ENCODE results near the gene ARHGAP15.

The ARHGAP15 gene

GRCh38 chr2:143336719-143337210, 207.5 kb downstream of the ARHGAP15 start:
- H4K20me1 ChIP-seq (ENCODE audit: control insufficient read depth, insufficient read depth, low read depth, low read length): no peaks in the 10 kb centered on the region
- H3K4me2 ChIP-seq (ENCODE audit: low read length): no peak overlapping the region
- H3K79me2 ChIP-seq (ENCODE audit: control insufficient read depth, low read length): no peaks in the 10 kb centered on the region
- H3K36me3 ChIP-seq (ENCODE audit: control insufficient read depth, low read length): no peaks in the 10 kb centered on the region
- H3K27me3 ChIP-seq (ENCODE audit: control insufficient read depth, low read length): no peaks in the 10 kb centered on the region
- H3F3A ChIP-seq (ENCODE audit: control insufficient read depth, insufficient read depth): no peaks in the 10 kb centered on the region
- no peaks in the 10 kb centered on the region for H3K4me1 ChIP-seq (ENCODE audit: control insufficient read depth, low read length)
- H3K4me3 ChIP-seq (ENCODE audit: low read length): no peak overlapping the region
- no peak overlapping the region for H3K27ac ChIP-seq (ENCODE audit: low read depth, low read length)
- H3K9me3 ChIP-seq (ENCODE audit: control insufficient read depth, insufficient read depth, low read length): no peaks in the 10 kb centered on the region
- TF ChIP-seq EZH2phosphoT487 (IDR thresholded peaks at IDR 0.05; ENCODE audit: borderline replicate concordance, low read length): no peak
- no peak for TF ChIP-seq CTCF (IDR thresholded peaks at IDR 0.05; ENCODE audit: low read depth, low read length, poor library complexity, severe bottlenecking)
- H3K9me2 ChIP-seq (replicated peaks; ENCODE audit: control insufficient read depth, low read length): no peaks in the 10 kb centered on the region

GRCh38 chr2:143341478-143341877, 212.3 kb downstream of the ARHGAP15 start:
- Histone ChIP-seq H3K9me2 (replicated peaks; ENCODE audit: control insufficient read depth, low read length) (no peaks in the 10 kb centered on the region), H3K4me3 (ENCODE audit: low read length) (no peak overlapping the region), H3F3A (ENCODE audit: control insufficient read depth, insufficient read depth) (no peaks in the 10 kb centered on the region), H3K27ac (ENCODE audit: low read depth, low read length) (no peak overlapping the region), H3K4me2 (ENCODE audit: low read length) (no peak overlapping the region), H4K20me1 (ENCODE audit: control insufficient read depth, insufficient read depth, low read depth, low read length) (no peaks in the 10 kb centered on the region), H3K79me2 (ENCODE audit: control insufficient read depth, low read length) (no peaks in the 10 kb centered on the region), H3K27me3 (ENCODE audit: control insufficient read depth, low read length) (no peaks in the 10 kb centered on the region), H3K9me3 (ENCODE audit: control insufficient read depth, insufficient read depth, low read length) (no peaks in the 10 kb centered on the region), H3K4me1 (ENCODE audit: control insufficient read depth, low read length) (no peaks in the 10 kb centered on the region), H3K36me3 (ENCODE audit: control insufficient read depth, low read length) (no peaks in the 10 kb centered on the region)
- no peak for TF ChIP-seq CTCF (IDR thresholded peaks at IDR 0.05; ENCODE audit: low read depth, low read length, poor library complexity, severe bottlenecking)
- TF ChIP-seq EZH2phosphoT487 (IDR thresholded peaks at IDR 0.05; ENCODE audit: borderline replicate concordance, low read length): no peak

- no peaks in the 10 kb centered on the region for H3F3A ChIP-seq (ENCODE audit: control insufficient read depth, insufficient read depth)
- no peaks in the 10 kb centered on the region for H3K27me3 ChIP-seq (ENCODE audit: control insufficient read depth, low read length)
- H3K4me1 ChIP-seq (ENCODE audit: control insufficient read depth, low read length): no peaks in the 10 kb centered on the region
- no peaks in the 10 kb centered on the region for H4K20me1 ChIP-seq (ENCODE audit: control insufficient read depth, insufficient read depth, low read depth, low read length)
- no peak overlapping the region for H3K27ac ChIP-seq (ENCODE audit: low read depth, low read length)
- H3K4me2 ChIP-seq (ENCODE audit: low read length): no peak overlapping the region
- H3K79me2 ChIP-seq (ENCODE audit: control insufficient read depth, low read length): no peaks in the 10 kb centered on the region
- no peaks in the 10 kb centered on the region for H3K9me2 ChIP-seq (replicated peaks; ENCODE audit: control insufficient read depth, low read length)
- TF ChIP-seq EZH2phosphoT487 (IDR thresholded peaks at IDR 0.05; ENCODE audit: borderline replicate concordance, low read length) (no peak), CTCF (IDR thresholded peaks at IDR 0.05; ENCODE audit: low read depth, low read length, poor library complexity, severe bottlenecking) (no peak)
- no peaks in the 10 kb centered on the region for H3K9me3 ChIP-seq (ENCODE audit: control insufficient read depth, insufficient read depth, low read length)
- H3K36me3 ChIP-seq (ENCODE audit: control insufficient read depth, low read length): no peaks in the 10 kb centered on the region
- H3K4me3 ChIP-seq (ENCODE audit: low read length): no peak overlapping the region
These were observed 215.6 kb downstream of the ARHGAP15 start for GRCh38 chr2:143344780-143345179.
